EH (cell line): ENCODE data around the gene AR.

Experiments
- DNase-seq: peaks from one replicate; pipeline ENCODE4 v3.0.0-alpha.2; 2015; ENCODE audit warnings: low read depth

Gene AR

DNA sequence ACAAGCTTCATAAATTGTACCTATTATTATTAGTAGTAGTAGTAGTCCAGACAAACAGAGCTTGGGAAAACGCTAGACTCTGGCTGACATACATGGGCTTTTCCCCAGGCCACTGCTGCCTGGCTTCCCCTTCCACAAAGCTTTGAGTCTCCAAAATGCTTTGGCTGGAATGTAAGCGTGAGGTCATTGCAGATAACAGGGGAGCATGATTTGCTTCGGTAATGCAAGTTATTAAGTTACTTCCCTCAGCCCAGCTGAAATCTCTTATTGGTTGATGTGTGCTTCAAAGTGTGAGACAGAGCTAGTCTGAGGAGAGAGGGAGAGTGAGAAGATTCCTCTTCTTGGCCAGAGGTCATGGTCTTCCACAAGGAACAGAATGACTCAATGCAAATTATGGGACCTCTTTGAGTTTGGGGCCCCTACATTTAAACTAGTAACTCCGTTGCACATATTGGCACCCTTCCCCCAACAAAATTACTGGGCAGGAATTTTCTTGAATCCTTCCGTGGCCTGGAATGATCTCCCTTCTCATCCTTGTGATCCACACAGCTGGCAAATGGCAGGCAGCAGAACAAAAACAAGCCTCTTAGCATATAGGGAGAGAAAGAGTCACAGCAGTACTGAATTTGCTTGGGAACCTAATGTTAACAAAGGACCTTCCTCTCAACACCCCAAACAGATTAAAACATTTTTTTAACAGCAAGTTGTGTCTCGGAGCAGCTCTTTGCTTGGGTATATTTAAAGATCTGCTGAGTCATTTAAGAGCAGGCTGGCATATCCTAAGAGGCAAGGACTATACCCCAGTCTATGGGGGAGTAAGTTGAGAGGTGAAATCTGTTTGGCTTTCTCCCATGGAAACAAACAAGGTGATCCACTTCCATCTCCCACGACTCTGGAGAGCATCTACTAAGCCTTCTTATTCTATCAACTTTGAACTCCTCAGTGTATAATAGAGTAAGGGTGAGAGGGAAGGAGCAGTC is 19.9 kb downstream of the AR start:
- peak; percentile 73 for DNase-seq

DNA sequence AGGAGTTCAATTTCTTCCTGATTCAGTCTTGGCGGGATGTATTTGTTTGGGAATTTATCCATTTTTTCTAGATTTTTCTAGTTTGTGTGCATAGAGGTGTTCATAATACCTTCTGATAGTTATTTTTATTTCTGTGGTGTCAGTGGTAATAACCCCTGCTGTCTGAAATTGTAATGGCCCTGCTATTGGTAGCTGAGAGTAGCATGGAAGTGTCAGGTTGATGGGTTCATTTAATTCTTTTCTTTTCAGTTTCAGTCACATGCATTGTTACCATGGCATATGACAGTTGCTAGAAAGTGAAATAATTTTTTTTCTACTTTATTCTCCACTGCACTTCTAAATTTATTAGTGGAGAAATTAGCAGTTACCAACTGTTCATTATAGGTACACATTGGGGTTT is 20.7 kb downstream of the AR start:
- DNase-seq = no peak

DNA sequence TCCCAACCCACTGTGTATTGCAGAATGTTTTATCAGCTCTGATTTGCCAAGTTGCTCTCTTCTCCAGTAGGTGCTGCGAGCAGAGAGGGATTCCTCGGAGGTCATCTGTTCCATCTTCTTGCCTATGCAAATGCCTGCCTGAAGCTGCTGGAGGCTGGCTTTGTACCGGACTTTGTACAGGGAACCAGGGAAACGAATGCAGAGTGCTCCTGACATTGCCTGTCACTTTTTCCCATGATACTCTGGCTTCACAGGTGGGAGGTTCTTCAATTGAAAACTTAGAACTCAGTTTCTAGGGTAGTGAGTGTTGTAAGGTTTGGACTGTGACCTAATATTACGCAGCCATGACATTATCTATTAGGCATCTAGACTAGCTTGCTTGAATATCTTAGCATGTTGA is 24.9 kb downstream of the AR start:
- DNase-seq = no peak

DNA sequence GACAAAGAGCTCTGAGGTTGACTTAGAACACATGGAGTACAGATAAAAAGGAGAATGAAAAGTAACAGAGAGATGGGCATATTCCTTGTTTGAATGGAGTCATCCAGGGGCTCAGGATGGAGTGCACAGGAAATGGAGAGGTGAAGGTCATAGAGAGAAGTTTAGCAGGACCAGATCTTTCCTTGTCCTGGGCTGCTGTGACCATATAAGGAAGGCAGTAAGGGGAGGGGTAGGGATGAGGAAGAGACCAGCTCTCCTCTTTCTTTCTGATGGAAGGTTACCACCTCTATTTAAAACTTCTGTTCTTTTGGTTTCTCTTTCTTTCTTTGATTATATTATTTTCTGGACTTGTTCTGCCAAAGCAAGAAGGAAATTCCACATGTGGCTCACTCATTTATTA is 27.0 kb downstream of the AR start:
- peak; percentile 15 for DNase-seq

DNA sequence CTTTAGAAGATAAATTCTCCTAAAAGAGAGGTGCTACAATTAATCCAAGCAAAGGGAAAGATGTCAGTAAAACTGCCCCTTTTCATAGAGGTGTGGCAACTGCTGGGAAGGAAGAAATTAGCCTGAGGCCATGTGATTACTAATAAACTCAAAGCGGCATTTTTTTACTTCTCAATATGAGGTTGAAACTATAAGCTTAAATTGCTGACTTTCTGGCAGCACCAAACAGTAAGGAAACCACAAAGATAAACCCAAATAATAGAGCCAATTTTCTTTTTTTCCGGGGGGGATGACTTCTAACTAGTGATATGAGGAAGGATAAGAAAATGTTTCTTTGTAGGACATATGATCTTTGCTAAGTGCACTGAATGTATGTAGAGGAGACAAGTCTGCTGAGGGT is 30.9 kb downstream of the AR start:
- peak; percentile 65 for DNase-seq

DNA sequence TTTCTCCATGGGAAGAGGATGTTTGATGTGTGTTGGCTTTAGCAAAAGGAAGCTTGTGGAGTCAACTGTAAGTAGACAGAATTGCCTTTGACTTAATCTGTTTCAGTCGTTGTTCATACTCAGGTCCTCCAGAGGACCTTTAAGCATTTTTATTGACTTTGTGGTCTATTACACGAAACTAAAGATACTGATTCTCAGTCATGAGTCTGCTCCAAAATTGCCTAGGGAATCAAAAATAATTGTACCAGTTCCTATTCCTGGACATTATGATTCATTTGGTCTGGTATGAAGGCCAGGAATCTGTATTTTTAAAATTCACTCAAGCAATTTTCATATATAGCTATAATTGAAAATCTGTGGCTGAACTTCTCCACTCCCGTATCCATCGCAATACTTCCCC is 38.6 kb downstream of the AR start:
- peak; percentile 67 for DNase-seq

DNA sequence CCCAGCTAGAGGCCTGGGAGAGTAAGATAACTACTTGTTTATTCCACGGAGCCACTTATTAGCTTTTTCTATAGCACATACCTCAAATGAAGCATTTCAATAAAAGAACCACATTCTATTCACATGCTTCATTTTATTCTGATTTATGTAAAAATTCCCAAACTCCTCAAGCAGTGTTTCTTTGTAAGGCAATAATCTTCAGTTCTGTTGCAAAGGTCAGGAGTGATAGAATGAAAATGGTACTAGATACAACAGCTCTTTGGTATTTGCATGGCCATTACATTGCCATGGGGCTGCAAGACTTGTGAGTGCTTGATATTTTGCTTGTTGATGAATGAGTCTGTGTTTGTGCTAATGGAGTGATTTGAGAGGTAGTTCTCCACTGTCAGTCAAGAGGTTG is 39.4 kb downstream of the AR start:
- no peak for DNase-seq

DNA sequence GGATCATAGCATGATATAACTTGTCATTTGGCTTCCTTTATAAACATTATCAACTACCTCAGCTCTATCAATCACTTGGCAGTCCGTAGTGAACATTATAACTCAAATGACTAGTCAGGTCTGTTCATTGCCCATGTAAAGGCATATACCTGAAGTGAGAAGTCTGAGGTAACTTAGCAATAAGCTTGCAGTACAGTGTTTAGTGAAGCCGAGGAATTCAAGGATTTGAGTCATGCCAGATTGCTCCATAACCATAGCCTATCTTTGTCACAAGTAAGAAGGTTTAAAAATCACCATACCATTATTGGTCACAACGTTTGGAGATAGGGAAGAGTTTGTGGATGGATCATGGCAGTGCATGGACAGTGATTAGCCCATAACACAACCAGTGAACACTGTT is 41.6 kb downstream of the AR start:
- no peak for DNase-seq

DNA sequence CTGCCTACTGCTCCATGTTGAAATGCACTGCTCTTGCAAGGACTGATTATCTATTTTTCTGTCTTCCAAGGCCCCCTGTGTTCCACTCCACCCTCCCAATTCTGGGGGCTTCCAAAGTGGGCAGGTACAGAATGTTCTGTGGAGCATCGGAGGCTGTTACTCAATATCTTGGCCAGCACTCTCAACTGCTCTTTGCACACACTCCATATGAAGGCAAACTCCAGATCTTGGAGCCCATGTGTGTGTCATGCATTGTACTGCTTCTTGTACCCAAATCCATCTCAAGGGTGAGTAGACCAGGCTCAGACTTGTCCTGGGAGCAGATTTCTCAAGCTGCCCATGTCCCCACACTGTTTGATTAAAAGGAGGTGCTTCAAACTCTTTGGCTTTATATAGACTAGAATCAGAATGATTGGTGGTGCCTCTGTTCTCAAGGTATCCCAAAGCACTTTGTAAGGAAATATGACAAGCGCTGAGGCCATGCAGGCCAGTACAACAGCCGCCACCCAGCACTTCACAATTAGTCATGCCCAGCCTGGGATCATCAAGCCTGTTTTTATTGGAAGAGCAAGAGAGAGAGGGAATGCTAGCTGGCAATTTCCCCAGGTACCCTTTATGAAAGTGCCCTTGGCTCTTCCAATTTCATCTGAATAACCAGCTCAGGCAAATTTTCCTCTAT is 44.3 kb downstream of the AR start:
- peak; percentile 64 for DNase-seq

DNA sequence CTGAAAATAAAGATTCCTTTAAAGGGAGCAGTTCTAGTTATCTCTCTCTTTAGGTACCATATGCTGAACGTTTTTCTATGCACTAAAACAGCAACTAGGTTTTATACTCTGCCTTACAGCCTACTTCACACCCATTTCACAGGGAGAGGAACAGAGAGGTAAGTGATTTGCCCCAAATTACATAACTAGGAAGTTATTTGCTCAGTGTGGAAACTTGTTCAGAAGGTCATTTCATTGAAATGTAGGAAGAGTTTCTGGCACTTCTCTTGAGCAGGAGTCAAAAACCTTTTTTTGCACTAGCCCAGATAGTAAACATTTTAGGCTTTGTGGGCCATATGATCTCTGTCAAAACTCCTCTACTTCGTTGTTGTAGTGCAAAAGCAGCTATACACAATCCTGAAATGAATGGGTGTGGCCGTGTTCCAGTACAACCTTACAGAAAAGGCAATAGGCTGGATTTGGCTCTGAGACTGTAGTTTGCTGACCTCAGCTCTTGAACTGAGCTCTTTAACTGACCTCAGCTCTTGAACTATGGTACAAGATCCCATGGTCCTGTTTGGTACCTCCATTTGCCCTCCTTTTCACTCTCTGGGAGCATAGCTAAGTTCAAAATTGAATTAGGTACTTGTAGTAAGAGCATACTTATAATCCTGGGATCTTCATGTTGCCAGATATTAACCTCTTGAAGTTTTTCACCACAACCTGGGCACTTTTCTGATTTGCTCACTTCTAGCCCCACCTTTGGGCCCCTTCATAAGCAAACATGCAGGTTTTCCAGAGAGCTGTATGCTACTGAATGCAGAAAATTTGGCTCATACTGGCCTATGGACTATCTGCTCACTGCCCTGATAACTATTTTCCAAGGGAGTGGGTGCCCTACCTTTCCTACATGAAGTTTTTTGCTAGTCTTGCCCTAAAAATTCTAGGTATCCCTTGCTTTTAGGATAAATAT is 53.3 kb downstream of the AR start:
- DNase-seq = no peak

DNA sequence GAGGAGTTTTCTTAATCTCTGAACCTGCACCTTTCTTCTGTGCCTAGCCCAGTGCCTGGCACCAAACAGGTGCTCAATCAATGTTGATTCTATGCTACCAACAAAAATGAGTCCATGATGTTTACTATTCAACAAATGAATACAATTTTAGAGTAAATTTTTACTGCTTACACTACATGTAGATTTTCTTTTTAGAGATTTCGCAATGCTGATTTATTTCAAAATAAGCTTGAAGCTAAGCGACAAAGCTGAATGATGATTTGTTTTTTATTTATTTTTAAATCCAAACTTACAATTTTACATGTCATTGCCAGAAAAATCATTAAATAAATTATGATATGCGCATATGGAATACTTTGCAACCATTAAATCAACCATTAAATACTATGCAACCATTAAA is 55.7 kb downstream of the AR start:
- no peak for DNase-seq

DNA sequence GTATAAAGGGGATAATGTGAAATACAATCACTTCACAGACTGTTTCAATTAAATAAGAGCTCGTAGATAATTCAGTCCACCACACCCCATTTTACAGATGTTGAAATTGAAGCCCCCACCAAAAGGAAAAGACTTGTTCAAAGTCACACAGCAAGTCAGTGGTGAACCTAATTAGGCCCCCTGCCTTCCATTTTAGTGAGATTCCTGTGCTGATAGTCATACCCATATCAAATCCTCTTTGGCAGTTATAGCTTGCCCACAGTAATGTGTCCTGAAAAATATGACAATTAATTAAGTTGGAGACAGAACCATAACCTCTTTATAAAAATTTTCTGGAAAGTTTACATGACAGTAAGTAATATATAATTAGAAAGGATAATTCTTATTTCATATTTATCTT is 58.0 kb downstream of the AR start:
- DNase-seq = peak; percentile 54

DNA sequence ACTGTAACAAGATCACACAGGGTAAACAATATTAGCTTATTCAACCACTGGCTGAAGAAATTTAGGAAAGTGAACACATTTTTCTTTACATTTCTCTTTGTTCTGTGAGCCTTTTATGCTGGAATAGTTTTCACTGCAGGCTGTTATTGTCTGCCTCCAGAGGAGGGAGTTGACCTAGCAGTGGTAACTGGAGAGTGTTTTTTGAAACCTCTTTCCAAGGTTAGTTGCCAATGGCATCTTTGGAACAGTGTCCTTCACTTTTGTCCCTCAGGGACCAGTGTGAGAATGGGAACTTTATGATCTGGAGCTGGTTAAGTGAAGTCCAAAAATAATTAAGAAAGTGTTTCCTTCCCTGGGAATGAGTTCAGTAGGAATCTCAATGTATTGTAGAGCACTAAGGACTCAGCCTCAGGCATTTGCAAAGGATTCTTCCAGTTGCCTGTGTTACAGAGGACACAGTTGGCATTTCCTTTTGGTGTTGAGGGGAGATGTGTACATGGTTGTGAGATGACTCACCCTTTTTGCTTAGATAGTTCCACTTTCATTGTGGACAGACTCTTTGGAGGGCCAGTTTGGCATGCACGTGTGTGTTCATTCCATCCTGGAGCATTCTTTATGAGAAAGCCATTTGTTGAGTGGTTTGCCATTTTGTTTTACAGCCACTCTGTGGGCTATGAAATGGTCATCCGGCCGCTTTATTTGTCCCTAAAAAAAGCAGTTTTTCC is 61.3 kb downstream of the AR start:
- peak; percentile 98 for DNase-seq

DNA sequence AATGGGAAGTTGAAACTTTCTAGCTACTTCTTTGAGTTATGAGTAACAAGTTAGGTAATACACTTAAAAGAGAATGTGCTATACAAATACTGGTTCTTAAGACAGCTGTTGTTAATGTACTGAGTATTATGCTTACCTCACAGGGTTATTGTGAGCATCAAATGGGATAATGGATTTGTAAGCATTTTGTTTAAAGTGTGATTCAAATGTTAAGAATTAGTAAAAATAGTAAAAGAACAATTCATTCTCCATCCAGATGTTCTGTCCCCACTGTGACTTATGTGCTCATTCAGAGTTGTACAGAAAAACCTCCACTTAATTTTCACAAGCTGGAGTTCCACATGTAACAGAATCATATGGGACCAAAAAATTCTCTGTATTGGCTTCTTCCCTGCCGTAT is 63.6 kb downstream of the AR start:
- DNase-seq = peak; percentile 64

DNA sequence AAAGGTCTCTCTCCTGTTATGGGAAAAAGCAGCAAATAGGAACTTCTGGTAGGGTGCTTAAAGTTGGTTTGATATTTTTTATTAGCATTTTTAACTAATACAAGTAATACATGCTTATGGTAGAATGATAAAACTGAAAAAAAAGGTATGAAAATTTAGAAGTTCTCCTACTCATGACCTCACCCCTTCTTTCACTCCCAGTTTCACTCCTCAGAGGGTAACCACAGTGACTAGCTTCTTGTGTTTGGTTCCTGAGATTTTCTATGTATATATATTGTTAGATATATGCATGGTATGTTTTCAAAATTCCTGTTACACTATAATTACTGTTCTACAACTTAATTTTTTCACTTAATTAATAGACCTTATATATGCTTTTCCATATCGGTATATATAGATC is 66.5 kb downstream of the AR start:
- no peak for DNase-seq

DNA sequence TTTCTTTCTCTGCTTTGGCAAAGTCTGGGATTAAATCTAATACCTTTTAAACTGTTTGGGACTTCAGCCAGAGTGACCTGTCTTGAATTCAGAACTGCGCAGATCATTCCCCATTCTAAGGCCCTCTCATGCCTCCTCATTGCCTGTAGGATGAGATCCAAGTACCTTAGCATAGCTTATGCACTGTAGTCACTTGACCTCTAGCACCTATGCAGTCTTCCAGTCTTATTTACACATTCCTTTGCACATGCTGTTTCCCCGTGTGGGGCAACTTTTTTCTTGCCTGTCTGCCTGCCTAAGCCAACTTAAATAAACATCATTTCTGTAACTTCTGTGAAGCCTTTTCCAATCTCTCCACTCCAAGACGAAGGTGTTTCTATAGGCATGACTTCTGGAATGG is 68.4 kb downstream of the AR start:
- DNase-seq = peak; percentile 64

DNA sequence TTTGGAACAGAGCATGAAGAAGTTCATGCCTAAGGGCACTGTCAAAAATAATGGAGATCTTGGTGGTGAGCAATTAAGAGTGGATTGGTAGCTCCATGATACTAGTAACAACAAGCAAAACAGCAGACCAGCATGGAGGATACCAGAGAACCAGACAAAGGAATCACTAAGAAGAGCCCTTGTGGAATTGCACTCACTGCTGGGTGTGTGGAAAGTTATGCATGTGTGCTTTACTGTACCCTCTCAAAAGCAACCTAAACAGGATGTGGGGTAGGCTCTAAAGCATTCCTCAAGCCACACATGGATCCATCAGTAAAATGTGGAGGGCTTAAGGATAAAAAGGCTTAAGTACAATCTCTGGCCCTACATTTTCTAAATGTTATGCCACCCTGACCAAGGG is 69.5 kb downstream of the AR start:
- peak; percentile 68 for DNase-seq

DNA sequence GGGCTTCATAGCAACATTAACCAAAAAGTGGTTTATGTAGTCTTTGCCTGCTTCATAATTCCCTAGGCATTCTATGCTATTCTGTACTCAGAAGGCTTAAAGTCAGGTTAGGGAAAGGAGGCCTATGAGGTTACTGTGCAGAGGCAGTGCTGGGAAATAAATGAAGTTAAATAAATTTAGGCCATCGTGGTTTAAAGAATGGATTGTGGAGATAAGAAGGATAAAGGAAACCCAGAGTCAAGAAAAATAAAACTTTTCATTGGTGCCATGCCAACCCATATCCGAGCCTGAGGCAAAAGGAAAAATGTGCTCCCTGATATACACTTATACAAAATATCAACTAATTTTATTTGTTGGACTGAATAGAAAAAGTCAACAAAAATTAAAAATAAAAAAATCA is 70.2 kb downstream of the AR start:
- DNase-seq = peak; percentile 58

DNA sequence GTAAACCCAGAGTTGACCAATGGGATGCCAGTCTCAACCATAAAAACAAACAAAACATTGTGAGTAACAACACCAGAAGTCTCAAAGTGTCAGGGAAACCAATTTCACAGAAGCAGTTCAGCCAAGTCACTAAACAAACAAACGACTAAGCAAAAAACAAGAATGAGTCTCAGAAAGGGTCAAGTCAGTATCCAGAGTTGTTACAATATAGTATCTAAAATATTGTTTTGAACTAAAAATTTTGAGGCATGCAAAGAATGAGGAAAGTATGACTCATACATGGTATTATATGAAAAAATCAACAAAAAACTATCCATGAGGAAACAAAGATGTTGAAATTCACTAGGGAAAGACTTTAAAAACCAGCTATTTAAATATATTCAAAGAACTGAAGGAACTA is 70.6 kb downstream of the AR start:
- DNase-seq = peak; percentile 84

DNA sequence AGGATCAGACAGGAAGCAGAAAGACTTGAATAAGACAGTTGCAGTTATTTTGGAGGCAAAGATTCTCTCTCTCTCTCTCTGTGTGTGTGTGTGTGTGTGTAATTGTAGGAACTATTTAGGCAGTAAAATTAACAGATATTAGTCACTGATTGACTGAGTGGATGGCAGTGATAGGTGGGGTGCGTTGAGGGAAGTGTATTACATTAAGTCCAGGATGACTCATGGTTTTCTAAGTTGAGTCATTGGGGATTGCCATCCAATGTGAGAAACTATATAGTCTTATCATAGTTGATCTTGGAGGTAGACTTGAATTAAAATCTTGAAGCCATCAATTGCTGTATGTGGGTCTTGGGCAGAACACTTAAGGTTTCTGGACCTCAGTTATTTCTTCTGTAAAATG is 75.4 kb downstream of the AR start:
- peak; percentile 85 for DNase-seq

DNA sequence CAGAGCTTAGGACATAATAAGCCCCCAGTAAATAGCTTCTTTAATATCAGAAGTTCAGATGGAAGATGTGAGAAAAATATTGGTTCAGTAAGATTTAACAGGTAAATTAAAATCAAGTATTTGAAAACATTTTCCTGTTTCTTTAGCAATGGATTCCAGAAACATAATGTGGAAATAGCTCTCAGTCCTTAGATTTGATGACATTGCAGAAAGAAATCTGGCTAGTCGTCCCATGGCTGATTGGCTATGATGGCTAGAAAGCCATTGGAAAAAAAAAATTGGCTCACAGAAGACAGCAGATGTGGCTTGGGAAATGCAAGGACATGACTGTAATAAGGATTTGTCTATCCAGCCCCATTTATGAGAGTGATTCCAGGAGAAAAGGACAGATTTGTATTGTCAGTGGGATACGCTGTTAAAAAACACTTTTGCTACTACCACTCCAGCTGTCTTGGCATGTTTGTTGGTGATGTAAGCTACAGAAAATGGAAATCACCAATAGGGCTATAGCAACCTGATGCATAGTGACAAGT is 78.3 kb downstream of the AR start:
- no peak for DNase-seq
